ENCODE measurements around the gene FXYD6. TPM values are rescaled to one million over a fixed set of nuclear protein-coding genes. Genes with fewer than 3 reads are reported as not detected.

Gene FXYD6
- total and polyA plus RNA-seq, 2 donors (not counting 1 experiment from before 2014, with no cell fraction given), result not detected

- ATAC-seq (ENCODE audit: low read depth) (no peak), DNase-seq (no peak)
- no peak overlapping the region for H3K4me3 ChIP-seq (ENCODE audit: control extremely low read depth in 1 of 5, extremely low read depth in 1 of 5, insufficient read depth in 1 of 5, low read depth in 2 of 5, low read length in 4 of 5)
- H3K27me3 ChIP-seq (replicated peaks in 1 of 4; ENCODE audit: control extremely low read depth in 1 of 4, control insufficient read depth in 3 of 4, insufficient read depth in 4 of 4, low read length in 3 of 4), result peaks cover 0 to 5% (median 0%) of the 10 kb centered on the region in 4 experiments
- H3K36me3 ChIP-seq (replicated peaks in 1 of 2; ENCODE audit: control extremely low read depth in 1 of 2, control insufficient read depth in 1 of 2, extremely low read depth in 1 of 2, insufficient read depth in 2 of 2, low read length in 1 of 2), result no peaks in the 10 kb centered on the region
- peaks cover 5% of the 10 kb centered on the region for H3K4me1 Mint-ChIP-seq
- H3K9me3 Mint-ChIP-seq (ENCODE audit: insufficient read depth), result no peaks in the 10 kb centered on the region
- POLR2A ChIA-PET, result no interaction called here
- H3K9me3 ChIP-seq (ENCODE audit: control extremely low read depth in 1 of 3, control insufficient read depth in 2 of 3, insufficient read depth in 1 of 3, low read length in 2 of 3), result no peaks in the 10 kb centered on the region
- H2AFZ ChIP-seq (ENCODE audit: insufficient read depth, low read depth, low read length, poor library complexity, severe bottlenecking), result no peak overlapping the region
- peak overlapping the region; percentile 3 for H3K27ac Mint-ChIP-seq
- intact Hi-C loops (cut with micrococcal nuclease), result no loop called here
- H3K9ac ChIP-seq (ENCODE audit: low read length), result no peak overlapping the region
- CTCF ChIA-PET, result no interaction called here
- TF ChIP-seq EZH2 (IDR thresholded peaks at IDR 0.05; ENCODE audit: borderline replicate concordance, insufficient read depth, low read depth, low read length, poor library complexity, severe bottlenecking), result no peak
- TF ChIP-seq CTCF (IDR thresholded peaks at IDR 0.05), result no peak
- H4K20me1 ChIP-seq (ENCODE audit: control insufficient read depth, insufficient read depth, low read length, poor library complexity, severe bottlenecking), result no peaks in the 10 kb centered on the region
- no peak overlapping the region for H3K27ac ChIP-seq (ENCODE audit: low read length in 2 of 2)
- 77% methylated on average over 4 of the region's 4 CpGs for WGBS (ENCODE audit: insufficient coverage)
- H3K4me2 ChIP-seq (replicated peaks; ENCODE audit: low read depth, low read length, poor library complexity, severe bottlenecking), result no peak overlapping the region
- peaks cover 12% of the 10 kb centered on the region for H3K27me3 Mint-ChIP-seq
- no peaks in the 10 kb centered on the region for H3K4me1 ChIP-seq (ENCODE audit: control insufficient read depth in 2 of 2, insufficient read depth in 2 of 2, low read length in 2 of 2)
- H3K4me3 Mint-ChIP-seq, result no peak overlapping the region
- H3K79me2 ChIP-seq (ENCODE audit: control insufficient read depth, insufficient read depth, low read length), result no peaks in the 10 kb centered on the region
Measured at GRCh38 chr11:117908959-117909610, 32.6 kb upstream of the FXYD6 start.

- TF ChIP-seq CTCF (IDR thresholded peaks at IDR 0.05), result no peak
- no peak for TF ChIP-seq EZH2 (IDR thresholded peaks at IDR 0.05; ENCODE audit: borderline replicate concordance, insufficient read depth, low read depth, low read length, poor library complexity, severe bottlenecking)
- Histone ChIP-seq H3K27me3 (replicated peaks in 1 of 4; ENCODE audit: control extremely low read depth in 1 of 4, control insufficient read depth in 3 of 4, insufficient read depth in 4 of 4, low read length in 3 of 4) (peaks cover 0 to 5% (median 0%) of the 10 kb centered on the region in 4 experiments), H3K4me3 (ENCODE audit: control extremely low read depth in 1 of 5, extremely low read depth in 1 of 5, insufficient read depth in 1 of 5, low read depth in 2 of 5, low read length in 4 of 5) (no peak overlapping the region), H3K9me3 (ENCODE audit: control extremely low read depth in 1 of 3, control insufficient read depth in 2 of 3, insufficient read depth in 1 of 3, low read length in 2 of 3) (no peaks in the 10 kb centered on the region), H4K20me1 (ENCODE audit: control insufficient read depth, insufficient read depth, low read length, poor library complexity, severe bottlenecking) (no peaks in the 10 kb centered on the region), H3K9ac (ENCODE audit: low read length) (no peak overlapping the region), H2AFZ (ENCODE audit: insufficient read depth, low read depth, low read length, poor library complexity, severe bottlenecking) (no peak overlapping the region), H3K36me3 (replicated peaks in 1 of 2; ENCODE audit: control extremely low read depth in 1 of 2, control insufficient read depth in 1 of 2, extremely low read depth in 1 of 2, insufficient read depth in 2 of 2, low read length in 1 of 2) (no peaks in the 10 kb centered on the region), H3K4me2 (replicated peaks; ENCODE audit: low read depth, low read length, poor library complexity, severe bottlenecking) (no peak overlapping the region), H3K27ac (ENCODE audit: low read length in 2 of 2) (no peak overlapping the region), H3K79me2 (ENCODE audit: control insufficient read depth, insufficient read depth, low read length) (no peaks in the 10 kb centered on the region), H3K4me1 (ENCODE audit: control insufficient read depth in 2 of 2, insufficient read depth in 2 of 2, low read length in 2 of 2) (no peaks in the 10 kb centered on the region)
- Mint-ChIP-seq H3K4me3 (no peak overlapping the region), H3K9me3 (ENCODE audit: insufficient read depth) (no peaks in the 10 kb centered on the region), H3K27me3 (peaks cover 12% of the 10 kb centered on the region), H3K4me1 (peaks cover 5% of the 10 kb centered on the region), H3K27ac (no peak overlapping the region)
- ChIA-PET CTCF (interaction anchor here (0.9 to 2.0 kb wide), 2 partner anchors 11 to 38 kb away, joined by 3 to 6 read pairs; no protein-coding TSS in a partner anchor), POLR2A (no interaction called here)
- WGBS (ENCODE audit: insufficient coverage), result 86% methylated on average over 12 of the region's 17 CpGs
- intact Hi-C loops (cut with micrococcal nuclease), result no loop called here
- DNase-seq (no peak), ATAC-seq (ENCODE audit: low read depth) (no peak)
Measured at GRCh38 chr11:117908109-117908895, 31.8 kb upstream of the FXYD6 start.

Measured in B cell (primary cell).